CD4-positive, alpha-beta T cell treated with Interleukin-17A for 4 hours (primary cell): ENCODE results near the gene KLRC1.
"Not testable (repeated sequence)": the region's sequence is repeated elsewhere in the genome, so short reads cannot be mapped to it uniquely, and the experiment has no call there.

ENCODE experiments used
- DNase-seq: peaks from one replicate; pipeline ENCODE4 v3.0.0-alpha.2; 2020; ENCODE audit warnings: mixed read lengths

The KLRC1 gene

DNA sequence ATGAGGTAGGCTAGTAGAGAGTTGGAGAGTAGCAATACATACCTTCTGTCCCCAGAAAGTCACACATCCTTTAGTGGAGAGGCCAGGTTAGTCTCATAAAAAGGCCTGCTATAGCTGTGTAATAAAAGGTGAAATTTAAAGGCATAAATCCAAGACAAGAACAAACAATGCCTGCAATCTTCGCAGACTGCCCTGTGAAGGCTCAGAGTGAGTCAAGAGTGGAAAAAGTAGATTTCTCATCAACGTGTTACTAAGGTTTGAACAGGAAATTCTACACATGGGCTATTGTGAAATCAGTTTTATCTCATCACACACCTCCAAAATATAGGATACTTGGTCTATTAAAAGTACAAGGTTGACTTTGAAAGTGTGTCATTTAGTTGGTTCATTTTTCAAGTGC, at the start of gene KLRC1:
KLRC1 (minus strand) TSS at position 222 of the 400 bp plus-strand sequence. CDS start 2,221 bp downstream, outside the sequence.
- no peak for DNase-seq

DNA sequence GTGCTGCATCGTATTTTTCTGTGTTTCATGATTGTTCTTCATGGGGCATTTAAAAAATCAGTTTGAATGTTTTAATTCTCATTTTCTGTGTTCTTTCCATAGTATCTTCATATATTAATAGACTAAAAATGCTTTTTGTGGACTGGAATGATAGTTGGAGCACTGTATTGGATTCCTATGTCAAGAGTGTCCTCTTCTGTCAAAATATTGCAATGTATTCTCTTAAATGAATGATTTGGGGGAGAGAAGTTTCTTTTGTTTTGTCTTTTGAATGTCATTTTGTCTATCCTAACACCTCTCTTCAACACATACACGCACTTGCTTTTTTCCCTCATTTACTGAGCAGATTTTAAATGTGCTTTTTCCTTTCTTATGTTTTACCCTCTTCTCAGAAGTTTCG, 47.9 kb upstream of the KLRC1 start:
- DNase-seq, result no peak

DNA sequence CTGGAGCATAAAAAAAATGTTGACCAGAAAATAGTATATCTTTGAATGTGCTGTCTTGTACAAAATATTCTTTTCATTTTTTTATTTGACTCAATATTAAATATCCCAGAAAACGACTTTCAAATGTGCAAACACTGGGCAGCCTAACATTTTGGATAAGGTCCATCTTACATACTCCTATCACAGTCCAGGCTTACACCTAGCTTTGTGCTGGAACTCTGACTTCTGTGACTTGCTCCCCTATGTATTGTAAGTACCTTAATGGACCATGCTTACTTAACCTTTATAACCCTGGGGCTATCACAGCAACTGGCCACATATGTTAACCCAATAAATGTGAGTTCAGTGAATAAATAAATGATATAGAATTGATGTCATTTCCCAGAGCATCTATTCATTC, 44.9 kb upstream of the KLRC1 start:
- no peak for DNase-seq

DNA sequence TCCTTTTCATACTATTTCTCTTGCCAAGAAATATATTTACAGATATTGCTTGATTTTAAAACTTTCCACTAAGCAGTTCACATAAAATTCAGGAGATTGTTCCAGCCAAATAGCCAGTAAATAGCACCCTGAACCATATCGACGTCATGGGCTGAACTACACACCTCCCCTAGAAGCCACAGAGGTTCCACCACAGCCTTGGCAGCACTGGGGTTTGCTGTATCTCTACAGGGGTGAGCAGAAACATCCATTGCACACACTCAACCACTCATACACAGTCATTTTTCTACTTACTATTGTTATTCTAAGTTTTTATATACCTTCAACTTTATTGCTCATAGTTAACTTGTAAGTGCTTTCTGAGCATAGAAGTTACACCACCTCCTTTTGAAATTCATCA, 44.4 kb upstream of the KLRC1 start:
- DNase-seq, result no peak

DNA sequence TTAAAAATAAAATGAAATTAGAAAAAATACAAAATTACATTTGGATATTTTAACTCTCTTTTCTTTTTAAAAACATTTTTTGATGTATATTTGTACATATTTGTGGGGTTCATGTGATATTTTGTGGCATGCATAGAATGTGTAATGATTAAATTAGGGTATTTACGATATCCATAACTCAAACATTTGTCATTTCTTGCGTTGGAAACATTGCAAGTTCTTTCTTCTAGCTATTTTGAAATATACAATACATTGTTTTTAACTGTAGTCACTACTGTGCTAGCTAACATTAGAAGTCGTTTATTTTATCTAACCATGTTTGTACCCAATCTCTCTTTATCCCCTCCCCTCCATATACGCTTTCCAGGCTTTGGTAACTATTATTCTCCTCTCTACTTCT, 38.6 kb upstream of the KLRC1 start:
- no peak for DNase-seq

DNA sequence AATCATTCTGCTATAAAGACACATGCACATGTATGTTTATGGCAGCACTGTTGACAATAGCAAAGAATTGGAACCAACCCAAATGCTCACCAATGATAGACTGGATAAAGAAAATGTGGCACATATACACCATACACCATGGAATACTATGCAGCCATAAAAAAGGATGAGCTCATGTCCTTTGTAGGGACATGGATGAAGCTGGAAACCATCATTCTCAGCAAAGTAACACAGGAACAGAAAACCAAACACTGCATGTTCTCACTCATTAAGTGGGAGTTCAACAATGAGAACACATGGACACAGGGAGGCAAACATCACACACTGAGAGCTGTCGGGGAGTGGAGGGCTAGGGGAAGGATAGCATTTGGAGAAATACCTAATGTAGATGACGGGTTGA, 34.2 kb upstream of the KLRC1 start:
- DNase-seq, result not testable (repeated sequence)

DNA sequence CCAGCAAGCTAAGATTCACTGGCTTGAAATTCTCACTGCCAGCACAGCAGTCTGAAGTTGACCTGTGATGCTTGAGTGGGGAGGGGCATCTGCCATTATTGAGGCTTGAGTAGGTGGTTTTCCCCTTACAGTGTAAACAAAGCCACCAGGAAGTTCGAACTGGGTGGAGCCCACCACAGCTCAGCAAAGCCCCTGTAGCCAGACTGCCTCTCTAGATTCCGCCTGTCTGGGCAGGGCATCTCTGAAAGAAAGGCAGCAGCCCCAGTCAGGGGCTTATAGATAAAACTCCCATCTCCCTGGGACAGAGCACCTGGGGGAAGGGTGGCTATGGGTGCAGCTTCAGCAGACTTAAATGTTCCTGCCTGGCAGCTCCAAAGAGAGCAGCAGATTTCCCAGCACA, 28.7 kb upstream of the KLRC1 start:
- DNase-seq, result not testable (repeated sequence)

DNA sequence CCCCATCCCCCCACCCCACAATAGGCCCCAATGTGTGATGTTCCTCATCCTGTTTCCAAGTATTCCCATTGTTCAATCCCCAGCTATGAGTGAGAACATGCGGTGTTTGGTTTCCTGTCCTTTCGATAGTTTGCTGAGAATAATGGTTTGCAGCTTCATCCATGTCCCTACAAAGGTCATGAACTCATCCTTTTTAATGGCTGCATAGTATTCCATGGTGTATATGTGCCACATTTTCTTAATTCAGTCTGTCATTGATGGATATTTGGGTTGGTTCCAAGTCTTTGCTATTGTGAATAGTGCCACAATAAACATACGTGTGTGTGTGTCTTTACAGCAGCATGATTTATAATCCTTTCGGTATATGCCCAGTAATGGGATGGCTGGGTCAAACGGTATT, 19.6 kb upstream of the KLRC1 start:
- DNase-seq, result not testable (repeated sequence)

DNA sequence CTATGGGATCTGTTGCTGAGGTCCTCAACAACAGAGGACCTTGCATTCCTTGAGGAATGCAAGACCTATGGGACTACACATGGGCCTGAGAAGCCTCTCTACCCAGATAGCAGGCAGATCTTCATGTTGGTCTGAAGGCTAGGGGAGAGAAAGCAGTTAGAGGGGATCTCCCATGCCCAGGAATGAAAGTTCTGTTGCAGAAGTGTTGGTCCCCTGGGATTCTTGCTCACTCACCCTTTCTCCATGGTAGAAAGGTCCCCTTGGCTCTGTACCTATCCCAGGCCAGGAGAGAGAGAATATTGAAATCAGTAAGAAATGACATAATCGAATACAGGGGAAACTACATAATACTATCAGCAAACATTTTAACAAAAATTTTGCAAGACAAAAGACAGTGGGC, 16.5 kb upstream of the KLRC1 start:
- DNase-seq, result no peak

DNA sequence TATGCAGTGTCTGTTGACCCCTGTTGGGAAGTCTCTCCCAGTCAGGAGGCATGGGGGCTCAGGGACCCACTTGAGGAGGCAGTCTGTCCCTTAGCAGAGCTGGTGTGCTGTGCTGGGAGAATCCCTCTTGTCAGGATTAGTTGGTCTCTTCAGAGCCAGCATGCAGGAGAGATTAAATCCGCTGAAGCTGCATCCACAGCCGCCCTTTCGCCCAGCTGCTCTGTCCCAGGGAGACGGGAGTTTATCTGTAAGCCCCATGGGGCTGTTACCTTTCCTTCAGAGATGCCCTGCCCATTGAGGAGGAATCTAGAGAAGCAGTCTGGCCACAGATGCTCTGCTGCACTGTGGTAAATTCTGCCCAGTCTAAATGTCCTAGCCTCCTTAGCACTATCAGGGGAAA, 13.1 kb upstream of the KLRC1 start:
- DNase-seq, result no peak

DNA sequence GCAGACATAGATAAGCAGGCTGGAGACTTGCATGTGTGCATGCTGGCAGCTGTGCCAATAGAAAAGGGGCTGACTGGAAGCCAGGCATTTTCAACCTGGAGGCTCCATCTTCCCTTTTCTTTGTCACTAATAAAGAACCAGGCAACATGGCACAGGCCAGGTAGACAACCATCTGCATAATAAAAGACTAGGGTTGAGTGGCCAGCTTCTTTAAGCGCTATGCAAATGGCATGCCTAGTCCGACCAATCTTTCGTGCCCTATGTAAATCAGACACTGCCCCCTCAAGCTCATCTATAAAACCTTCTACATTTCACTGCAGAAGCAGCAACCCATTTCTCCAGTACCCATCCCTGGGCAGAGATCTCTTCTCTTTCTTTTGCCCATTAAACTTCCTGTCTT, 4.6 kb upstream of the KLRC1 start:
- DNase-seq, result no peak

DNA sequence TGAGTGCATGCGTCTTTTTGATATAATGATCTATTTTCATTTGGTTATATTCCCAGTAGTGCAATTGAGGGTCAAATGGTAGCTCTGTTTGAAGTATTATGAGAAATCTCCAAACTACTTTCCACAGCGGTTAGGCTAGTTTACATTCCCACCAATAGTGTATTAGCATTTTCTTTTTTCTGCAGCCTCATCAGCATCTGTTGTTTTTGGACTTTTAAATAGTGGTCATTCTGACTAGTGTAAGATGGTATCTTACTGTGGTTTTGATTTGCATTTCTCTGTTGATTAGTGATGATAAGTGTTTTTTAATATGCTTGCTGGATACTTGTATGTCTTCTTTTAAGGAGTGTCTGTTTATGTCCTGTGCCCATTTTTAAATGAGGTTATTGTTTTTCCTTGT, 3.7 kb upstream of the KLRC1 start:
- DNase-seq, result no peak

DNA sequence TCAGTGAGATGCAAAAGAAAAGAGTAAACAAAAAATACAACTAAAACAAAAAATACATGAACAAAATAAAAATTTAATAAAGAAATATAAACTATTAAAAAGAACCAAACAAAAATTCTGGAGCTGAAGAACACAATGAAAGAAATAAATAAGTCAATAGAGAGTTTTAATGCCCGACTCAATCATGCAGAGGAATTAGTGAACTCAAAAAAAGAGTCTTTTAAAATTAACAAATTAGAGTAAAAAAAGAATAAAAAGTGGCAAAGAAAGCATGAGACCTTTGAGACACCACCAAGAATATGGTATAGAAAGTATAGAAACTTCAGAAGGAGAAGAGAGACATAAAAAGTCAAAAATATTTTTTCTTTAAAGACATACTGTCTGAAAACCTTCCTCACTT, 2.6 kb upstream of the KLRC1 start:
- no peak for DNase-seq

DNA sequence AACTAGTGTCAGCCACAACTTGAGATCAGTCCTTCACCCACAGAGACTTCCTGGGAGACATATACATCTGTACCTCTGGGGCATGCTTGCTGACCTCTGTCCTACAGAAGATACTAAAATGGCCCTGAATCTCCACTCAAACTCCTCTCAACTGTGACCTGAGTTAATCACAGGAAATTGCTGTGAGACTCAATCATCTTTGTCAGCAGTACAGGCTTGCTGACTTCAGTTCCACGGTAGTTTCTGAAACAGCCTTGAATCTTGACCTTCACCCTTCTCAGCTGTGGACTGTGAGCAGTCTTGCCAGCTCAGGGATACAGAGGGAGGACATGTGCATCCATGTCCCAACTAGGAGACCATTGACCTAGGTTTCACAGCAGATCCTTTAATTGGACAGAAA, 1.4 kb upstream of the KLRC1 start:
- DNase-seq, result no peak

DNA sequence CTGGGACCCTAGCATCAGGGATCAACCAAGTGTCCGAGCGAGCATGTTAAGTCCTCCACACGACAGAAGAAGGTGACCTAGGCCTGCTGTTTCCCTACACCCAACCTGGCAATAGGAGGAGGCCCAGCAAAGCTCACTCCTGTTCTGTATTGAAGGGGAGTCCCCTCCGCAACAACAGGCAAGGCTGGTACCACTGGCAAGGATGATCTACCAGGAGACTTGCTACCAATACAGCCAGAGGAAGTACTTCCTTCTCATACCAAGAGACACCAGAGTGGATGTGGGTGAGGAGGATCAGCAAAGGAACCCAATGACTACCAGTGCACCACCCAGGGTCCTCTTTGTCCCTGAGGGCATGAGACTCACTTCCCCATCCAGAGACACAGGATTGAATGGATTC, 4.9 kb downstream of the KLRC1 start:
- no peak for DNase-seq

DNA sequence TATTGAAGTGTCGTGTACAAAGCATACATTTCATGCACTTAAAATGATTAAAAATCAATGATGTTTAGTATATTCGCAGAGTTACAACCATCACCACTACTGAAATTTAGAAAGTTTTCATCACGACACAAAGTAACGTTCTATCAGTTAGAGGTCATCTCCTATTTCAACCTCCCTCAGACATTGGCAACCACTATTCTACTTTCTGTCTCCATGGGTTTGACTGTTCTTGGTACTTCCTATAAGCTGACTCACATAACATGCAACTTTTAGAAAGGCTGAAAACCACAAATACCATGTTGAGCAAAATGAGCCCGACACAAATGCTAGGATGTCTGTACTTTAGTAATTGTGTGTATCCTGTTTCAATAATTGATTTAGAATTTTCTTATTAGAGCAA, 7.1 kb downstream of the KLRC1 start:
- not testable (repeated sequence) for DNase-seq

DNA sequence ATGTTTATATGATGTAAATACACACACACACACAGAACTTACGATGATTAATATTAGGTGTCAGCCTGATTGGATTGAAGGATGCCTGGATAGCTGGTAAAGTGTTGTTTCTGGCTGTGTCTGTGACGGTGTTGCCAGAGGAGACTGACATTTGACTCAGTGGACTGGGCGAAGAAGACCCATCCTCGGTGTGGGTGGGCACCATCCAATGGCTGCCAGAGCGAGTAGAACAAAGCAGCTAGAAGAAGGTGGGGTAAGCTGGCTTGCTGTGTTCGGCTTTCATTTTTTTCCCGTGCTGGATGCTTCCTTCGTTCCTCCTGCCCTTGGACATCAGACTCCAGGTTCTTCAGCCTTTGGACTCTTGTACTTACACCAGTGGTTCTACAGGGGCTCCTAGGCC, 12.0 kb downstream of the KLRC1 start:
- not testable (repeated sequence) for DNase-seq

DNA sequence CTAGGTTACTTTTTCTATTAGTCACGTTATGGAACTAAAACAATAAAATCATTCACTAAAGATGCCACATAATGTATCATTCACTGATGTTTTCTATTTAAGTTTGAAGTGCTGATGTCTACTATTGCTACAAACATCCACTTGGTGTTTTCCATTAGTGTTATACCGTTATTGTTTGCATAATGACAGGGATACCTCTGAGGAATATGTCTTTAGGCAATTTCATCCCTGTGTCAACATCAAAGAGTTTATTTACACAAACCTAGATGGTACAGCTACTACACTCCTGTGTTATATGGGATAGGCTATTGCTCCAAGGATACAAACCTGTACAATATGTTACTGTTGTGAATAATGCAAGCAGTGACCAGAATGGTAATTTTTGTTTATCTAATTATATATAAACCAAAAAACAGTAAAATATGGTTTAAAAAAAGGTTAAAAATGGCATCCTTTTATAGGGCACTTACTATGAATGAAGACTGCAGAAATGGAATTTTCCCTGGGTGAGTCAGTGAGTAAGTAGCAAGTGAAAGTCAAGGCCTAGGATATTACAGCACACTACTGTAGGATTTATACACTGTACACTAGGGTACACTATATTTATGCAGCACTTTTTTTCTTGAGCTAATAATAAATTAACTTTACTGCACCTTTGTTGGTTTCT, 13.4 kb downstream of the KLRC1 start:
- not testable (repeated sequence) for DNase-seq

DNA sequence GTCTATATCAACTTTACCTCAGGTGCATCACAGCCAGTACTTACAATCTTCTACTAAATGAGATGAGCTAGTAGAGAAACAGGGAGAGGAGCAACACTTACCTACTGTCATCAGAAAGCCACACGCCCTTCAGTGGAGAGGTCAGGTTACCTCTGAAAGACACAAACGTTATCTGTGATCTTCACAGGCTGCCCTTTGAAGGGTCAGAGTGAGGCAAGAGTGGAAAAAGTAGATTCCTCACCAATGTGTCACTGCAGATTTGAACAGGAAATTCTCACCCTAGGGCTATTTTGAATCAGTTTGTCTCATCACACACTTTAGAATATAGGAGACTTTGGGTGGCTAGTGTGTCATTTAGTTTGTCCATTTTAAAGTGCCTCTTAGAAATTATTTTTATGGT, 15.6 kb downstream of the KLRC1 start:
- not testable (repeated sequence) for DNase-seq

DNA sequence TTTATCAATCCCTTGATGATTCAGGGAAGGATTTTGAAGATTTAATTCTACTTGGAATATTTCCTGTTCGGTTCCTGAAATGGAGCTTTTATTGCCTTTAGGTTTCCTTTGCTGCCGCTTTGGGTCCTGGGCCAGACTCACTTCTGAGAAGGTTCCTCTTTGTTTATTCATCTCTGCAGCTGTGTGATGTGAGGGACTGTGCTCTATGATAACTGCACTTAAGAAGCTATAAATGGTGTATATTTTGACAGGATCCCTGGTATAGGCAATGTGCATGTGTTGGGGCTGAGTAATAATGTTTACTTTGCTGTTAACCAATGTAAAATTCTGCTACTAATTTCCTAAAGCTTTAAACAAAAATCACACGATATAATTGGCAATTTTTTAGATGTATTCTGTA, 17.4 kb downstream of the KLRC1 start, which contains the start of gene KLRC2:
KLRC2 (minus strand) TSS at position 195 of the 400 bp plus-strand sequence; CDS start at position 171, 24 bp downstream.
- not testable (repeated sequence) for DNase-seq

DNA sequence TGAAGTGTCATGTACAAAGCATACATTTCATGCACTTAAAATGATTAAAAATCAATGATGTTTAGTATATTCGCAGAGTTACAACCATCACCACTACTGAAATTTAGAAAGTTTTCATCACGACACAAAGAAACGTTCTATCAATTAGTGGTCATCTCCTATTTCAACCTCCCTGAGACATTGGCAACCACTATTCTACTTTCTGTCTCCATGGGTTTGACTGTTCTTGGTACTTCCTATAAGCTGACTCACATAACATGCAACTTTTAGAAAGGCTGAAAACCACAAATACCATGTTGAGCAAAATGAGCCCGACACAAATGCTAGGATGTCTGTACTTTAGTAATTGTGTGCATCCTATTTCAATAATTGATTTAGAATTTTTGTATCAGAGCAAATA, 22.6 kb downstream of the KLRC1 start:
- not testable (repeated sequence) for DNase-seq

DNA sequence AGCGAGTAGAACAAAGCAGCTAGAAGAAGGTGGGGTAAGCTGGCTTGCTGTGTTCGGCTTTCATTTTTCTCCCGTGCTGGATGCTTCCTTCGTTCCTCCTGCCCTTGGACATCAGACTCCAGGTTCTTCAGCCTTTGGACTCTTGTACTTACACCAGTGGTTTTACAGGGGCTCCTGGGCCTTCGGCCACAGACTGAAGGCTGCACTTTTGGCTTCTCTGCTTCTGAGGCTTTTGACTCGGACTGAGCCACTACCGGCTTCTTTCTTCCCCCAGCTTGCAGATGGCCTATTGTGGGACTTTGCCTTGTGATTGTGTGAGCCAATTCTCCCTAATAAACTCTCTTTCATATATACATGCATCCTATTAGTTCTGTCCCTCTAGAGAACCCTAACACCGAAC, 27.2 kb downstream of the KLRC1 start:
- not testable (repeated sequence) for DNase-seq

DNA sequence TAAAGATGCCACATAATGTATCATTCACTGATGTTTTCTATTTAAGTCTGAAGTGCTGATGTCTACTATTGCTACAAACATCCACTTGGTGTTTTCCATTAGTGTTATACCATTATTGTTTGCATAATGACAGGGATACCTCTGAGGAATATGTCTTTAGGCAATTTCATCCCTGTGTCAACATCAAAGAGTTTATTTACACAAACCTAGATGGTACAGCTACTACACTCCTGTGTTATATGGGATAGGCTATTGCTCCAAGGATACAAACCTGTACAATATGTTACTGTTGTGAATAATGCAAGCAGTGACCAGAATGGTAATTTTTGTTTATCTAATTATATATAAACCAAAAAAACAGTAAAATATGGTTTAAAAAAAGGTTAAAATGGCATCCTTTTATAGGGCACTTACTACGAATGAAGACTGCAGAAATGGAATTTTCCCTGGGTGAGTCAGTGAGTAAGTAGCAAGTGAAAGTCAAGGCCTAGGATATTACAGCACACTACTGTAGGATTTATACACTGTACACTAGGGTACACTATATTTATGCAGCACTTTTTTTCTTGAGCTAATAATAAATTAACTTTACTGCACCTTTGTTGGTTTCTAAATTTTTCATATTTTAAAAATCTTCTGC, 28.8 kb downstream of the KLRC1 start:
- not testable (repeated sequence) for DNase-seq

DNA sequence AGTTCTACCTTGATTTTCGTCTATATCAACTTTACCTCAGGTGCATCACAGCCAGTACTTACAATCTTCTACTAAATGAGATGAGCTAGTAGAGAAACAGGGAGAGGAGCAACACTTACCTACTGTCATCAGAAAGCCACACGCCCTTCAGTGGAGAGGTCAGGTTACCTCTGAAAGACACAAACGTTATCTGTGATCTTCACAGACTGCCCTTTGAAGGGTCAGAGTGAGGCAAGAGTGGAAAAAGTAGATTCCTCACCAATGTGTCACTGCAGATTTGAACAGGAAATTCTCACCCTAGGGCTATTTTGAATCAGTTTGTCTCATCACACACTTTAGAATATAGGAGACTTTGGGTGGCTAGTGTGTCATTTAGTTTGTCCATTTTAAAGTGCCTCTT, 31.0 kb downstream of the KLRC1 start:
- DNase-seq, result not testable (repeated sequence)

DNA sequence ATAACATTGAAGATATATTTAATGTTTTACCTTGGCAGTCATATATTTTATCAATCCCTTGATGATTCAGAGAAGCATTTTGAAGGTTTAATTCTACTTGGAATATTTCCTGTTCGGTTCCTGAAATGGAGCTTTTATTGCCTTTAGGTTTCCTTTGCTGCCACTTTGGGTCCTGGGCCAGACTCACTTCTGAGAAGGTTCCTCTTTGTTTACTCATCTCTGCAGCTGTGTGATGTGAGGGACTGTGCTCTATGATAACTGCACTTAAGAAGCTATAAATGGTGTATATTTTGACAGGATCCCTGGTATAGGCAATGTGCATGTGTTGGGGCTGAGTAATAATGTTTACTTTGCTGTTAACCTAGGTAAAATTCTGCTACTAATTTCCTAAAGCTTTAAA, 32.8 kb downstream of the KLRC1 start, which contains the start of gene KLRC3:
KLRC3 (minus strand) TSS at position 262 of the 400 bp plus-strand sequence; CDS start at position 217, 45 bp downstream.
- DNase-seq, result not testable (repeated sequence)
